HS-27A (cell line): Measurements from ENCODE around the gene CCDC179.

Experiments
- DNase-seq: peaks from one replicate; pipeline ENCODE4 v3.0.0-alpha.2; 2012; ENCODE audit warnings: low read depth, missing footprints

CCDC179 gene

DNA sequence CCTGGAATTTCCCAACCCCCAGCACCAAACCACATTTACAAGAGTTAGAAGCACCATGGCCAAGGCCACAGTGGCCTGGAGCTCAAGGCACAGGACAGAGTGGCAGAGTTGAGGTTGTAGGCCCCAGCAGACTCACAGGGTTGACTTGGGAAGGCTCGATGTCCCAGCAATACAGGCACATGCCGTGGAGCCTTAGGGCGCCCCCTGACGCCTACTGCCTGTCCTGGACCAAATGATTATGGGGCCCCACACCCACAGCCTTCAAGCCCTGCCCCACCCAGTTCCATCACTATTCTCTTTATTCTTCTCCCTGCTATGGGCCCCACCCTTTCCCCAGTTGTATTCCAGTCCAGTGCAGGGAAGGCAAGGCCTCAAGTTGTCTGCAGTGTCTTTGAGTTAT lies at the start of gene CCDC179:
Gene CCDC179 (minus strand): TSS at position 234 of the 400 bp plus-strand sequence. CDS start 53 bp downstream, at position 181.
- DNase-seq, result no peak

DNA sequence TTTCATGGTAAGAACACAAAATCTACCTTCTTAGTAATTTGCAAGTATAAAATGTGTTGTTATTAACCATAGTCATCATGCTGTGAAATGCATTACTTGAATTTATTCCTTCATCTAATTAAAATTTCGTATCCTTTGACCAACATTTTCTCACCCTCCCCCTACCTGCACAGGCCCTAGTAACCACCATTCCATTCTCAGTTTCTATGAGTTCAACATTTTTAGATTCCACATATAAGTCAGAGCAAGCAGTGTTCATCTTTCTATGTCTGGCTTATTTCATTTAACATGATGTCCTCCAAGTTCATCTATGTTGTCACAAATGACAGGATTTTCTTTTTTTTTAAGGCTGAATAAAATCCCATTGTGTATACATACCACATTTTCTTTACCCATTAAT lies 43.5 kb upstream of the CCDC179 start:
- no peak for DNase-seq

DNA sequence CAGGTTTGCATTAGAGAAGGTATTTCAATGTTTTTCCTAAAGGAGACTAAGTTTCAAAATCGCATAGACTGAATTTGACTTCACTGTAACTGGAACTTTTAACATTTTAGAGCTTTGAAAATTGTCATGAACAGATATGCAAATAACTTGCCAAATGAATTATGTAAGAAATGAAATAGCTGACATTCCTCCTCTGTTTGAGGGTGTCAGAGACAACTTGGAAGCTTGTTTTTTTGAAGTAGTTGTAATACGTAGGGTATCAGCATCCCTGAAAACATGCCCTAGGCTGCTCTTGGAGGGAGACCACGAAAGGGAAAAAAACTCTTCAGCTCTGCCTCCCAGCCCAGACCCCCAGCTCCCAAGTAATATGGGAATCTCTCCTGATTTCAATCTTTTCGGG lies 41.3 kb upstream of the CCDC179 start:
- no peak for DNase-seq

DNA sequence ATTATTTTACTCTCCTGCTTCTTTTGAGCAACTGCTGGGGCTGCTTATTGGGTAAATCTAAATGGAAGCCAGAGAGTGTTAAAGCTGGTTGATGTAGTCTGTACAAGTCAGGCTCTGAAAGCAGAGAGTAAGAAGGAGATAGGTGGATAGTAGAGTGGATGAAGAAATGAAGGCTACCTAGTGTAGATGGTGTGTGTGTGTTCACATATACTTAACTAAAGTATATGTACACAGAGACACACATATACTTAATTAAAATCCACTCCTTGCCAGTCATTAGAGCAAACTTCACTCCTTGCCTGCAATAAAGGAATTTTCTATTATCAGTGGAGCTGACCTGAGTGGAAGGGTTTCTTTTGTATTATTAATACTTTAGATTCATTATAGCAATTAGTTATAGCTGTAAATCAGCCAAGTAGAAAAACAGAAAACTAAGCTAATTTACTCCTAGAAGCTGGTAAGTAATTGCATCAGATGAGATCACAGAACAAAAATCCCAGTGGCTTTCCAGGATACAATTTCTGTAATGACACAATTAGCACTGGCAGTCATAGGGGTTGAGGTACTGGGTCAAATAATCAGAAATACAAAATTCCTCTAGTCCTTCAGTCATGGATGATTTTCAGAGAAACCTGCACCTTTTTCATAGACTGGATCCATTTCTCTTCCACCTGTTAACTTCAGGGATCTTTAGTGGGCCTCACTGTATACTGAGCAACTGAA lies 40.7 kb upstream of the CCDC179 start:
- no peak for DNase-seq

DNA sequence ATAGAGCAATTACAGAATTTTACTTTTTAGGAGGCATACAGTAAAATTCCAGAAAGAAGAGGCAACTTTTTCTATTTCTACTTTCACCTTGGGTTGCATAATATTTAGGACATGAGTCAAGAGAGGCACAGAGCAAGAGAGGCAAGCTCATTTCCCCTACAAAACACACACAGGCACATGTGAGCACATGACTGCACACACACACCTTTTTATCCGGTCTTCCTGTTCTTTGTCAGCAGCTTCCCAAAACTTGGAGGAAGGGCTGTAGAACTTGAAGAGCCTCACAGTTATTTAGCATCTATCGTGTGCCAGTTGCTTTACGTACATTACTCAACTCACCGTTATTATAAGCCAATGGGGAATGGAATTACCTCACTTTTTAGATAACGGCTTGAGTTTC lies 37.8 kb upstream of the CCDC179 start:
- no peak for DNase-seq

DNA sequence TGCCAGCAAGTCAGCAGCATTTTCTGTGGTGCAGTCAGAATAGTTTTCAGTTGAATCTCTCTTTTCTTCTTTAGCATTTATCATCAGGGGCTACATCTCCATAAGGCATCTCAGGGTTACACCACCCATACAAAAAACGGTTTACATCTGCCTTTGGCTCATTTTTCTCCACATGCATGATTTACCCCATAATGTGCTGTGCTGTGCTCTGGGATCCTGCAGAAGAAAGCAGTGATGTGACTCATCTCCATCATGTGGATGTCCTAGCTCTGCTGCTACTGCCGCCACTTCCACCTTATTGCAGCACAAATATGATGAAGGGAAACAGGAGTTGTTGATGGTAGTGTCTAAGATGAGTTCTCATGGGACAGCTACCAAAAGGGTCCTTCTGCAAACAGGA lies 30.0 kb upstream of the CCDC179 start:
- DNase-seq, result no peak

DNA sequence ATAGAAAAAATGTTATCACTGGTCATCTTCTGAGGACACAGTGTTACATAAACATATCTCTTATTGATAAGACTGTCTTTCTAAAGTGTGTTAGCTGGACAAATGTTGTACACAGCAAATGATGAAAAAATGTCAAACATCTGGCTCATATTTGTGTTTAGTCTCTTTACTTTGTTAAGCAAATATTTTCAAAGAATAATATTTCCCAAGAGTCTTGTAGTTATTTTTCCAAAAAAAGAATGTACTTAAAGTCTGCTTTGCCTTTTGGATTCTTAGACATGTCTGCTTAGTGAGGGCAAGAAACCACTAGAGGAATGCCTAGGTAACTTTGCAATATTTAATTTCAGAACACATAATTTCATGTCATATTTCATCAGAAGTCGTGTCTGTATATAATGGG lies 23.9 kb upstream of the CCDC179 start:
- peak; percentile 12 for DNase-seq

DNA sequence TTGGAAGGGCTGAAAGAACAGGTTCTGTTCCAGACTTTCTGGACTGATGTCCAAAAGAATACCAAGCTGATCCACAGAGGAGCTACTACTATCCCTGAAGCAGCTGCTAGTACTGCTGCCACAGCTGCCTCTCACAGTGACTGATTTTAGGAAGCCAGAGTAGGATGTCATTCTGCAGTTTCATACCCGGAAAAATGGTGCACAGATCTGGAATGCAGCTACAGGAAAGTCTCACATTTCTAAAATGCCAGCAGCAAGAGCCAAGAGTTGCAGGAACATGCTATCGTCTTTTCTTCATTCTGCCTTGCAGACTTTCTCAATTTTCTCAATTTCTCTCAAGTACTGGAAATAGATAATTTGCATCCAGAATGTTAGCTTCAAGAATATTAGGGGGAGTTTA lies 19.4 kb upstream of the CCDC179 start:
- peak; percentile 30 for DNase-seq

DNA sequence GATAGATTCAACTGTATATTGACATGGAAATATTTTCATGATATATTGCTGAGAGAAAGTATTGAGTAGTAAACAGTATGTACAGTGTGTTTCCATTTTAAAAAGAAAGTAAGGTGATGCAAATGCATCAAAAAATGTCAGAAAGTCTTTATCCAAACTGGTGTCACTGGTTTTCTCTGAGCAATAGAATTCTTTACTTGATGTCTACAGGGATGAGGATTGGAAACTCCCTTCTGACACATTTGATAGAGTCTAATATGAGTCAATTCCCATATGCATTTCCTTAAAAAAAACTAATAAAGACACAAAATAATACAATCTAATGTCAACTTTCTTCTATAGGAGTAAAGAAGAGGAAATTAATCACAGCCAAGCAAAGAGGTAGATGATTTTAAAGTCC lies 18.3 kb upstream of the CCDC179 start:
- no peak for DNase-seq

DNA sequence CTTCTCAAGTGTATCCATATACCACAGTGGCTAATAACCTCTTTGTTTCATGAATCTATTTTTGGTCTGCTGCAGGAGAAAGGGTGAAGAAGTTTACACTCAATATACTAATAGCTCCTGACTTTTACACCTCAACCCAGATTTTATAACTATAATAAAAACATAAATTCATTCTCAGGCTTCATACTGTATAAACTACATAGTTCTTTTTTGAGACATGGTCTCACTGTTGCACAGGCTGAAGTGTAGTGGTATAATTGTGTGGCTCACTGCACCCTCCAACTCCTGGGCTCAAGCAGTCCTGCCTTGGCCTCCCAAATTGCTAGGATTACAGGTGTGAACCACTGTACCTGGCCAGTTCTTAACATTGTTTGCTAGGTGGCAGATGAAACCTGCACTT lies 17.8 kb upstream of the CCDC179 start:
- DNase-seq, result no peak

DNA sequence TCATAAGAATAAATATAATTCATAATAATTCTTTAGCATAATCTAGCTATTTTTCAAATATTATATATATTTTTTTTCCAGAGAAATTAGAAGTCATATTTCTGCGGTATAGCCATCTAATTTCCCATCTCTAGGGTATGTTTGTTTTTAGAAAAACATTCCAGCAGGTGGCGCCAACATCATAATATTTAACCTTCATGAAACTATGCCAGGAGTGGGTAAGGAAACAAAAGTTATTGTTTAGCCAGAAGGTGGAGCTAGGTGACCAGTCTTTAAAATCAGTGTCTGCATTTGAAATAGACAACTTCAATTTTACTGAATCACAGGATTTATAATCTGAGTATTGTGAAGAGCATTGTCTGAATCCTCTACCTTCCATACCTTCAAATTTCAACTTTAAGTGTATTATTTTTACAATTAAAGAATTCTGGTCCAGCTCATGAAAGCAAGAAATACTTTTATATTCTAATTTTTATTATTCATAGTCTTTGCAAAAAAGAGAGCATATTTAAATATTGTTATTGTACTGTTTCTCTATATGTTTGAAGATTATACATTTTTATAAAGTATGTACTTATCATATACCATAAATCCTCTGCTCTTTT lies 15.7 kb upstream of the CCDC179 start:
- peak; percentile 79 for DNase-seq

DNA sequence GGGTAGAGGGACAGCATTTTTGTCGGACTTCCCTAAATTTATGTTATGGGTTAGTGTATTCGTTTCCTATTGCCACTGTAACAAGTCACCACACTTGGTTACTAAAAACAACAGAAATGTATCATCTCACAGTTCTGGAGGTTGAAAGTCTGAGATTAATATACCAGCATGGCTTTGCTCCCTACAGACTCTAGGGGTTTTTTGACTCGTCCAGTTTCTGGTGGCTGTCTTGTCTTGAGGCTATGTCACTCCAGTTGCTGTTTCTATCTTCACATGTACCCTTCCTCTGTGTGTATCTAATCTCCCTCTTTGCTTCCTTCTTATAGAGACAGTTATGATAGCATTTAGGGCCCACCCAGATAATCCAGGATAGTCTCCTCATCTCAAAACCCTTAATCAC lies 9.1 kb upstream of the CCDC179 start:
- DNase-seq, result no peak

DNA sequence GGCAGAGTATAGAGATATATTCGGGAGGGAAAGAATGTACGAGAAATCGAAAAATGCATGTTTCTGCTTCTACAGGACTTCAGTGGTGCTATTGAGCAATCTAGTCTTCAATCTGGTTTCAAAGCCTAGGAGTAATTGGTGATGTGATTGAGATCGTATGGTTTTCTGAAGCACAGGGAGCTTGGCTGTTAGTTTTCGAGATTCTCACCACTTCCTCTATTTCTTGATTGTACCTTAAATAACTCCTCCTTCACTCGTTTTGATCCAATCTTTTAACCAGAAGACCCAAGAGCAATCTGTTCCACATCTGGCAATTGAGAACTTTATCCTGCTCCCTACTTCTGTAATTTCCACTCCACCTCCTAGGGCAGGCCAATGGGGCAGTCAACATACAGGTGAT lies 518 bp downstream of the CCDC179 start:
- DNase-seq, result no peak

DNA sequence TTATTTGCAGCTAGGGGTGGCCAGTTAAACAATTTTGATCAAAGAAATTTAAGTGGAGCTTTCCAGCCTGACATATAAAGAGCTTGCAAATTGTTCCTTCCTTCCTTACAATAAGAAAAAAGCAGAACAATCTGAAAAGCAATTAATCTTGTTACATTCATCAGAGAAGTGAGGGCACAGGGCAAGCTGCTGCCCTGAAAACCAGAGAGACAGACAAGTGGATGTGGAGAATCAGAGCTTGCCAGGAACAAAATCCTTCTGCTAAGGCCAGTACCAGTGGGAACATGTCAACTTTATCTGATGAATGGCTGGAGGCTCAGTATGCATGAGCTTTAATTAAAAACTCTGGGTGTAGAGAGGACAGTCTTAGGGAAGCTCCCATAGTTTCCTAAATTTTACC lies 8.8 kb downstream of the CCDC179 start:
- DNase-seq, result no peak

DNA sequence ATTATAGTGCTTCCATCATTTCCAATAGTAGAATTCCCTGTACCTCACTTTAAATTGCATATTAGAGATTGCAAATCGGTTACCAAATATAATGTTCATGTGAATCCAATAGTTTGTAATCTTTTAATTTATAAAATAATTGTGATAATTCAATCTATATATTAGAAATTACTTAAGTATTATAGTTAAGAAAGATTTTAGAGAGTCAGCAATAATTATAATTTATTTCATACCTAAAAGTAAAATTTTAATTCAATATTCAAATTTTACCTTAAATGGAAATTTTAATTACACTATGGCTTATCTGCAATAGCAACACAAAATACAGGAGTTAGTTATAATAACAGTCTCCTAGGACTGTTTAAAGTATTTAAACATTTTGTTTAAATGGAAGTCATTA lies 13.5 kb downstream of the CCDC179 start:
- DNase-seq, result no peak

DNA sequence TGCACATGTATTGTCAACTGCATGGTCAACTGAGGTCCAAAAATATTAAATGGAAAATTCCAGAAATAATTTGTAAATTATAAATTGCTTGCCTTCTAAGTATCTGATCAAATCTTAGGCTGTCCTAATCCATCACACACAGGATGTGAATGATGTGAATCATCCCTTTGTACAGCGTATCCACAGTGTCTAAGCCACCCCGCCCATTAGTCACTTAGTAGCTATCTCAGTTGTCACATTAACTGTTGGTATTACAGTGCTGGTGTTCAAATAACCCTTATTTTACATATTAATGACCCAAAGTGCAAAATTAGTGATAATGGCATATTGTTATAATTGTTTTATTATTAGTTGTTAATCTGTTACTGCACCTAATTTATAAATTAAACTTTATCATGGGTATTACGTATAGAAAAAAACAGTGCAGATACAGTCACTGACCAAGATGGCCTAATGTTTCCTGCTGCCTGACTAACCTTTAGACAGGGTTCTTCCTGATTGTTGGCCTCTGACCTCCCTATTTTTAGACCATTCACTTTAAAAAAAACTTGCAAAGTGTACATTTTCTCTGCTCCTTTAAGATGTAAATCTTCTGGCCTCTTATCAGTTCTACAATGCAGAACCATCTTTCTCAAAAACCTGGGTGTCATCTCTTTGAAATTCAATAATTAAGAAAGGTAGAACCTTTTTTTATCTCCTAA lies 27.8 kb downstream of the CCDC179 start:
- DNase-seq, result peak; percentile 43

DNA sequence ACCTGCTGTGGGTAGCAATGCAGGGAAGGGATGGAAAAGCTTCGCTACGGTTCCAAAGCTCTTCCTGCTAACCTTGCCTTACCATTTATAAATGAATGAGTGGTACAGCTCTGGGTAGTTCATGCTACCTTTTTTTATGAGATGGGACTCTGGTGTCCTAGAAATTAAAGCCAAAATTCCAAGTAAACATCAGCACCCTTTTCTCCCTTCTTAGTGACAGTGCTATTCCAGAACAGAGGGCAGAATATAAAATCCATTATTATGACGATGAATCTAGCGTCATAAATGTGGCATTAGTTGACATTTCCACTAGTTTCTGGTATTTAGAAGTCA lies 30.2 kb downstream of the CCDC179 start:
- no peak for DNase-seq

DNA sequence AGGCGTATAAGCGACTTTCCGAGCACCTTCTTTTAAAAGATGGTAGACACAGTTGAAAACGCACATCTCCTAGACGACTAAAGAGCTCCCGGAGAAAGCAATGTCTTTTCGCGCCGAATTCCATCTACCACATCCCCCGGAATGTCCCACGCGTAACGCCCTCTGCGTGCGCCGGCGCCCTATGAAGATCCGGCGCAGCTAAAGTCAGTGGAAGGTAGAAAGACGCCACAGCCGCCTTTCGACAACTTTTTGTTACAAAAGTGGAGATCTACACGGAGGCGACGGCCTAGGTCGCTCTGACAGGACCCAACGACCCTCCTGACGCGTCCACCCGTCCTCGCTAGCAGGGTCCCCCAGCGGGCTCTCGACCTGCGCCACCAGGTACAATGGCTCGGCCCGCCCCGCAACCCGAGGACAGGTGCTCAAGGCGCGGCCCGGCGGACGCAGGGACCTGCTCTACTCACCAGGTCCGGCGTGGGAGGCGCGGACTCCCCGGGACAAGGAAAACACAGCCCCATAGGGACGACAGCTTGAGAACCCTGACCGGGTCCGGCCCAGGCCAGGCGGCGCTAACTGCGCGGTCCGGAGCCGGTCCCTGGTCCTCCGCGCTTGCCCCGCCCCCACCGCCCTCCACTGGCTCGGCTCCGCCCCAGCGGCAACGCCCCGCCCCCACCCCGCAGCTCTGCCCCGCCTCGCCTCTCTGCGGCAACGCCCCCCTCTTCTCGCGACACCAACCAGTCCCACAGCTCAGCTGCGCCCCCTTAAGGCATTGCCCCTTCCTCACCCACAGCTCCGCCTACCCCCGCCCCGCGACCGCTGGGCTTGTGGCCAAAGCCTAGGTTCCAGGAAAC lies 30.8 kb downstream of the CCDC179 start, which contains the start of gene SVIP:
Gene SVIP (minus strand): TSS at position 571 of the 851 bp plus-strand sequence. CDS start 53 bp downstream, at position 518.
- peak; percentile 64 for DNase-seq

DNA sequence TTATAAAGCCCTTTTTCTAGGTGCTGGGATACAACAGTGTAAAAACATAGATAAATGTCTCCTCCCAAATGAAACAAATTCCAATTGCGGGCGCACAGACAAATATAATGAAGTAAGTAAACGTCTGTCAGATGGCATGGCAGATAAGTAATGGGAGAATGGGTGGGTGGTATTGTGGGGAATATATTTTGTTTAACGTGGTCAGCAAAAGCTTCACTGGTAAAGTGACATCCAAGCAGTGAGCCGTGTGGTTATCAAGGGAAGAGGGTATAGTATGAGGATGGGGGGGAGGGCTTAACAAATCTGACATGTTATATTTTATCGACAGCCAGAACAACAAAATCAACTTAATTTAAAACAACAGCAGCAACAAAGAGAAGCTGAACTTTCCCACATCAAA lies 31.9 kb downstream of the CCDC179 start:
- no peak for DNase-seq

DNA sequence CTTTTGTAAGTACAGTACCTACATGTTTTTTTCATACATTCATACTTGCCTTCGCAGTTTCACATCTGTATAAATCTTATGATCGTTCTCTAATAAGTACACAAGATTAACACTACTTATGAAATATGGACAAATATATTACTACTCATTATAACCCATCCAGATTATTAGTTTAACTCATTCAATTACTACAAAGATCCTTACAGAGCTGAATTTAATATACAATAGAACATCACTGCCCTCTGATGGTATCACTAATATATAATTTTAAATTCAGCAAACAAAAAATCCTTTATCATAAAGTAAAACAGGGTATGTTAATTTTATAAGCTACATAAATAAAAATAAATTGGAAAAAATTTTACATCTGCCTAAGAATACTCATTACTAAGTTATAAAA lies 38.1 kb downstream of the CCDC179 start:
- DNase-seq, result no peak

DNA sequence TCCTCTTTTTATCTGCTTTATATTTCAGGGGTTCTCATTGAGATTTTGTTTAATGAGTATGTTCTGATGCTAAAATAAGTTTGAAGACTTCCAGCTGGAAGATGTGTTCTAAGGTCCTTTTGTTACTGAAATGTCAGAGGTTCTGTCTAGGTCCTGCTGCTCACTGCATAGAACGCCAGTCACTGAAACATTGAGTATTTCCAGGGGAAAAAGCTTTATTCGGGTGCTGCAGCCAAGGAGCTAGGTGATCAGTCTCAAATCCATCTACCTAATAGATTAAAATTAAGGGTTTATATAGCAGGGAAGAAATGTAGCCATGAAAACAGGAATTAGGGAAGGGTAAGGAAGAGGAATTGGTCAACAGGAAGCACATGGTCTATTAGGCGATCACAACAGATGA lies 50.4 kb downstream of the CCDC179 start:
- no peak for DNase-seq

DNA sequence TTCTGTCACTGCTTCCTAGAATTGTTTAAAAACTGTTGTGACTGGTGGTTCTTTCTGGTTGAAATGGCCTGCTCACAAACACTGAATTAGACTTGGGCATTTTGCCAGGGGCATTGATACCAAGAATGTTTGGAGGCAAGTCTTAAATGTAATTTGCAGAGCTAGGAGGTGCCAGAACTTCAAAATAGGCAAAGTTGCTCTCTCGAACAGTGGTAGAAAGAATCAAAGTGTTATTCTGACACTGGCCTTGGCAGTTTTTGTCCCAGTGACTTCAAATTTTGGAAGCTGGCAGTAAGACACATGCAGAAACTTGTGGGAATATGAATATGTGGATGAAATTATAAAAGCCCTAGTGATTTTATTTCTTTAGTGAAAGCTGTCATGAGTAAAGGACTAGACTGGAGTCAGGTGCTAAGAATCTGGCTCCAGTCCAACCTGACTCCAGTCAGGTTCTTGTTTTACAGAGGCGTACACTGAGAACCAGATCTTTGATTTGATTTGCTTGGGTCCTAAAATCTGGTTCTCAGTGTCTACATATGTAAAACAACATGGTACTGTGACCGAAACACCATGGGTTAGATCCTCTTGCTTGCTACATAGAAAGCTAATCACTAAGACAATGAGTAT lies 51.6 kb downstream of the CCDC179 start:
- no peak for DNase-seq
